ENCODE measurements around the gene SNAPC4.

SNAPC4 gene

DNA sequence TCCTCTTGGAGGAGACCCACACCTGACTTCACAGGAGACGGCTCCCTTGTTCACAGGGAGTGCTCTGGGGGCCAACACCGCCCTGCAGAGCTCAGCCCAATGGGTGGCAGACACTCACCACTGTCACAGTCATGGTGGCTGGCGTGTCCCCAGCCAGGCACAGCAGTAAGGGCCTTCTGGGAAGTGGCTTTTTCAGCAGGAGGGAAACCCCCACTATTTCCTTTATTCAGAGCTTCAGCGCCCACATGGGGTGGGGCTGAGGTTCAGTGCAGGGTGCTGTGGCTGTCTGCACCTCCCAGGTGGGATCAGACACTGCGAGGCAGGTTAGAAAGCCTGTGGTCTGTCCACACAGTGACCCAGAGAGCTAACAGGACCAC lies 3.6 kb upstream of the SNAPC4 start:
- Histone ChIP-seq H3K27me3 (ENCODE audit: control insufficient read depth, insufficient read depth, low read length) (no peaks in the 10 kb centered on the region), H3K4me3 (ENCODE audit: low read depth, low read length) (no peak overlapping the region), H3K36me3 (ENCODE audit: control insufficient read depth, insufficient read depth, low read length) (peaks cover 48% of the 10 kb centered on the region), H3K9me3 (ENCODE audit: control insufficient read depth, insufficient read depth, low read length) (no peaks in the 10 kb centered on the region), H3K9ac (ENCODE audit: low read depth, low read length) (no peak overlapping the region), H3K4me1 (ENCODE audit: control insufficient read depth, insufficient read depth, low read length) (peaks cover 3% of the 10 kb centered on the region)

DNA sequence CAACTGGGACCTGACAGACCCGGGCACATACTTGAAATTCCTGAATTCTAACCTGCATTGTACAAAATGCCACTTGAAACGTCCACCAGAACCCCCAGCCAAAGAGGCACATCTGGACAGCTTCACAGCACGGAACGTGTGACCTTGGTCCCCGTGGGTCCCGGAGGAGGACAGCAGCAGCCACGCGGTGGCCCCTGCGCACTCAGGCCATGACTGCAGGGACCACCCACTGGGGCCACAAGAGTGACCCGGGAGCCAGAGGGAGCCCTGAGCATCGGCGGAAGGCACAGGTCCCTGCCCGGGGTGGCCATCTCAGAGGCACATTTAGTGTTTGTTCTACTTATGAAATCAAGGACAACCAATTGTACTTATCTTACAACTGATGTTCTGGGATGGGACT lies 2.1 kb upstream of the SNAPC4 start:
- peaks cover 48% of the 10 kb centered on the region for H3K36me3 ChIP-seq (ENCODE audit: control insufficient read depth, insufficient read depth, low read length)
- peaks cover 3% of the 10 kb centered on the region for H3K4me1 ChIP-seq (ENCODE audit: control insufficient read depth, insufficient read depth, low read length)
- H3K9me3 ChIP-seq (ENCODE audit: control insufficient read depth, insufficient read depth, low read length), result no peaks in the 10 kb centered on the region
- no peaks in the 10 kb centered on the region for H3K27me3 ChIP-seq (ENCODE audit: control insufficient read depth, insufficient read depth, low read length)
- H3K9ac ChIP-seq (ENCODE audit: low read depth, low read length), result no peak overlapping the region
- H3K4me3 ChIP-seq (ENCODE audit: low read depth, low read length), result no peak overlapping the region

DNA sequence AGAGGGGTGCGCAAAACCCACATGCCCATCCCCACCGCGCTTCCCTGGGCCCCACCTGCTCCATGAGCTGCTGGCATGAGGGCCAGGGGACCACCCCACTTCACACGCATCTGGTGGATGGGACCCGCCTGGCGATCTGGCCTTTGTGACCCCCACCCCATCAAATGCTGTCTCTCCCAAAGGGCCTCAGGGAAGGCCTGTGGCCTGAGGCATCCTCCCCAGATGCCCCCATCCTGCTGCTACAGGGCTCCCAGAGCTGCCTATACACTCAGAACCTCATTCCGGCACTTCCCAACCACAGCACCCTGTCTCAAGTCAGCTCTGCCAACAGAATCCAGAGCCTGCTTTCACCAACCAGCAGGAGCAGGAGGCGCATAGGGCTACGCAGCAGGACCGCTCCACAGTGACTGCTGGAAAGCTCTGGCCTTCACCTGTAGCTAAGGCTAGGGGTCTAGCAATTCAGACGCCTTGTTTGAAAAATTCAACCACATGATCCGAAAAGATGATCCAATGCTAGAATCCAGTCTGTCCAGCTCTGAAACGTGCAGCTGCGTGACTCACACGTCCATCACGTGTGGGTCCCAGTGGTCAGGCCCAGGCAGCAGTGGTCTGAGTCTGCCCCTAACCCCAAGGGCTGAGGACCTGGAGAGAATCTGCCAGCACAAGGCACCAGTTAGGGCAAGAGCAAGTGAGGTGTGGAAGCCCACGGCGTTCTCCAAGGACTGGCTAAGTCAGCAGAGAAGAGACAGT lies 1.4 kb upstream of the SNAPC4 start:
- Histone ChIP-seq H3K27me3 (ENCODE audit: control insufficient read depth, insufficient read depth, low read length) (no peaks in the 10 kb centered on the region), H3K9ac (ENCODE audit: low read depth, low read length) (no peak overlapping the region), H3K9me3 (ENCODE audit: control insufficient read depth, insufficient read depth, low read length) (no peaks in the 10 kb centered on the region), H3K4me3 (ENCODE audit: low read depth, low read length) (no peak overlapping the region), H3K4me1 (ENCODE audit: control insufficient read depth, insufficient read depth, low read length) (peaks cover 3% of the 10 kb centered on the region), H3K36me3 (ENCODE audit: control insufficient read depth, insufficient read depth, low read length) (peaks cover 51% of the 10 kb centered on the region)

DNA sequence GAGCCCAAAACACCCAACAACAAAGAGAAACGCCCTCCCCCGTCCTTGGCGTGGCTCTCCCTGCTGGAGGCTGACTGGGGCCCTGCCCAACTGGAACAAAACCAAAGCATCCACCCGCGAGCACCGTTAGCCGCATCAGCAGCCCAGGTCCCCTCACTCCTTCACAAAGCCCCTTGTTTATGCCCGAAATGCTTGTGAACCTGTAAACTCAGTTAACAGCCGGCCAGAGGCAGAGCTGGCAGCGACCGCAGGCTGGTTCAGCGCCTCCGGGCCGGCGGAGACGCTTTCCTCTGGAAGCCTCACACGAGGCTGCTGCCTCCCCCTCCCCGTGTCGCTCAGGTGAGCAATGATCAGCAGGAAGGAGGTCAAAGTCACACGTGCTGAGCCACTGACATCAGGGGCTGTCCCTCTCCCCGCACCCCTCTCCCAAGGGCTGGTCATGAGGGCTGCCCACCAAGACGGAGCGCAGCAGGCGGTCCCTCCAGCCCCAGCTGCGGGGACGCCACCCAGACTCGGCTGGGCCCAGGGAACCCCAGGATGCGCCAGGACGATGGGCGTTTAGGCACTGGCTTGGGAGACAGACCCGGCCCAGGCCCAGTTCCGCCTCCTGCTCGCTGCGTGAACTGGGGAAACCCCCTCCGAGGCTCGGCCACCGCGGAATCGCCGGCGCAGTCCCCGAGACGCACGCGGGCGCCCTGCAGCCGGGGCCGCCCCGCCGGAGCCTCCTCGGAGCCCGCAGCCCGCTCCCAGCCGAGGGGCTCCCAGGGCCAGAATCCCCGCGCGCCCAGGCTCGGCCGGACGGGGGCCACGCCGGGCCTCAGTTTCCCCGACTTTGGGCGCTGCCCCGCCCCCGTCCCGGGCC lies 563 bp downstream of the SNAPC4 start:
- Histone ChIP-seq H3K4me1 (ENCODE audit: control insufficient read depth, insufficient read depth, low read length) (peaks cover 3% of the 10 kb centered on the region), H3K27me3 (ENCODE audit: control insufficient read depth, insufficient read depth, low read length) (no peaks in the 10 kb centered on the region), H3K9me3 (ENCODE audit: control insufficient read depth, insufficient read depth, low read length) (no peaks in the 10 kb centered on the region), H3K36me3 (ENCODE audit: control insufficient read depth, insufficient read depth, low read length) (peaks cover 54% of the 10 kb centered on the region), H3K9ac (ENCODE audit: low read depth, low read length) (peak overlapping the region; percentile 87), H3K4me3 (ENCODE audit: low read depth, low read length) (peak overlapping the region; percentile 84)

DNA sequence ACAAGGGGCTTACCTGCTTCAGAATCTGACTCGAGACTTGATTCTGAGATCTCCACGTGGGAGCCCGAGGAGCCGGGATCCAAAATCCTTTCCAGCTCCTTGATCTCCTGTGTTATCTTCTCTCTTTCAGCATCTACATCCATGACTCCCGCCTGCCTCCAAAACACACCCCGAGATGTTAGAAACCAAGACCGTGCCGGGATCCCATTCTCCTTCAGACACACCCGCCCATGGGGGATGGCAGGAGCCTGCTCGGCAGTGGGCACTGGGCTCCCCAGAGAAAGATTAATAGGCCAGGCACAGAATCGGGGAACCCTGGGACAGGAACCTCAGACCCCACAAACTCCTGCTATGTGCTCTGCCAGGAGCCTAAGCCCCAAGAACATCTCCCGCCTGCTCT lies 1.7 kb downstream of the SNAPC4 start:
- Histone ChIP-seq H3K27me3 (ENCODE audit: control insufficient read depth, insufficient read depth, low read length) (no peaks in the 10 kb centered on the region), H3K4me1 (ENCODE audit: control insufficient read depth, insufficient read depth, low read length) (peaks cover 3% of the 10 kb centered on the region), H3K9ac (ENCODE audit: low read depth, low read length) (no peak overlapping the region), H3K4me3 (ENCODE audit: low read depth, low read length) (peak overlapping the region; percentile 84), H3K9me3 (ENCODE audit: control insufficient read depth, insufficient read depth, low read length) (no peaks in the 10 kb centered on the region), H3K36me3 (ENCODE audit: control insufficient read depth, insufficient read depth, low read length) (peaks cover 54% of the 10 kb centered on the region)

DNA sequence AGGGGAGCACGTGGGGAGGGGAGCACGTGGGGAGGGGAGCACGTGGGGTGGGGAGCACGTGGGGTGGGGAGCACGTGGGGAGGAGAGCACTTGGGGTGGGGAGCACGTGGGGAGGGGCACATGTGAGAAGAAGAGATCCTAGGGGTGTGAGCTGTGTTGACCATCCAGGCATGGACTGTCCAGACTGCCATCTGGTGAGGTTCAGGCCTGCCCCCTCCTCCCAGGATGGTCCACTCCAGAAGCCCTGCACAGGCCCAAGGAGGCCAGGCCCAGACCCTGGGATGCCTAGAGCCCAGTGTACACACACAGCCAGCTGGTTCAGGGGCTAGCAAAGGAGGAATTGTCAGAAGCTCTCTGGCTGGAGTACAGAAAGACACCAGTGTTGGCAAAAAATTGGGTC lies 2.3 kb downstream of the SNAPC4 start:
- Histone ChIP-seq H3K4me3 (ENCODE audit: low read depth, low read length) (no peak overlapping the region), H3K4me1 (ENCODE audit: control insufficient read depth, insufficient read depth, low read length) (peaks cover 3% of the 10 kb centered on the region), H3K36me3 (ENCODE audit: control insufficient read depth, insufficient read depth, low read length) (peaks cover 58% of the 10 kb centered on the region), H3K27me3 (ENCODE audit: control insufficient read depth, insufficient read depth, low read length) (no peaks in the 10 kb centered on the region), H3K9me3 (ENCODE audit: control insufficient read depth, insufficient read depth, low read length) (no peaks in the 10 kb centered on the region), H3K9ac (ENCODE audit: low read depth, low read length) (no peak overlapping the region)

DNA sequence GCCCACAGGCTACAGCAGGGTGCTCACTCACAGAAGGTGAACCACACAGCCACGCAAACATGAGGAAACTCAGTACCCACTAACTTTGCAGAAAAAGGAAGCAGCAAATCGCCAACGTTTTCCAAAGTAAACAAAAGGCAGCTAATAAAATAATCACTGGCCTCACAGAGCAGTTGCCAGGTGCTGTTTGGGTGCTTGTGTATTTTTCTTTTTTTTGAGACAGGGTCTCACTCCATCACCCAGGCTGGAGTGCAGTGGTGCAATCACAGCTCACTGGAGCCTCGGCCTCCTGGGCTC lies 3.8 kb downstream of the SNAPC4 start:
- no peaks in the 10 kb centered on the region for H3K27me3 ChIP-seq (ENCODE audit: control insufficient read depth, insufficient read depth, low read length)
- H3K9ac ChIP-seq (ENCODE audit: low read depth, low read length), result no peak overlapping the region
- no peak overlapping the region for H3K4me3 ChIP-seq (ENCODE audit: low read depth, low read length)
- H3K9me3 ChIP-seq (ENCODE audit: control insufficient read depth, insufficient read depth, low read length), result no peaks in the 10 kb centered on the region
- H3K36me3 ChIP-seq (ENCODE audit: control insufficient read depth, insufficient read depth, low read length), result peaks cover 69% of the 10 kb centered on the region
- H3K4me1 ChIP-seq (ENCODE audit: control insufficient read depth, insufficient read depth, low read length), result peaks cover 3% of the 10 kb centered on the region

DNA sequence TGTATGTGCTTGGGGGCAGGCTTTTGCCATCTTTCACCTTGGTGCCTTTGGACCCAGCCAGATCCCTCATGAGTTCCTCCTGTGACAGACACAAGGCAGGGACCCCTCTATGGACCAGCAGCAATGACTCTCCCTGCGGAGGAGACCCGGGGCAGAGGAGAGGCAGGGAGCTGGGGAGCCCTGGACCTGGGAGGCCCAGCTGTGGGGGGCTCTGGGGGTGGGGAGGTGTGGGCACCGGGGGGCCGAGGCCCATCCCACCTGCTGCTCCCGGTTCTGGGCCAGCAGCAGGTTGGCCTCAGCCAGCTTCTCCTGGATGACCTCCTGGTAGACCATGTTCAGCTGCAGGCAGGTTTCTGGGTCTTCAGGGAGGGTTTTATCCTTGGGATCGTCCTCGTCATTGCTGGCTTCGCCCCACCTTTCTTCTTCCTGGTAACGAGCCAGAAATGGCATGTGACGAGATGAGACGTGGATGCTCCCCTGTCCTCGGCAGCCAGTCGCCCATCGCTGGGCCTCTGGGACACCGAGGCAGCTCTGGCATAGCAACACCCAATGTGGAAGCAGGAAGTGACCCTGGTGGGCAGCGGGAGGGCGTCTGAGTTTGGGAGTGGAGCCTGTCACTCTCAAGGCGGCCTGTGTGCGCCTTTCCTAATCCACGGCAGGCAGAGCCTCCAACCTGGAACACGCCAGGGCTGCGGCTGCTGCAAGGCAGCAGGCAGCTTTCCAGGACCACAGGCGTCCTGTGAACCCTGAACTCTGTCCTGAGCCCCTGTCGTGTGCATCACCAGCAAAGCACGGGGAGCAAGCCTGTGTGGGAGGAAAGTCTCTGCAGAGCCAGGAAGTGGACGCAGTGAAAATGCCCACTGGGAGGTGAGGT lies 4.4 kb downstream of the SNAPC4 start:
- Histone ChIP-seq H3K36me3 (ENCODE audit: control insufficient read depth, insufficient read depth, low read length) (peaks cover 69% of the 10 kb centered on the region), H3K9me3 (ENCODE audit: control insufficient read depth, insufficient read depth, low read length) (no peaks in the 10 kb centered on the region)

DNA sequence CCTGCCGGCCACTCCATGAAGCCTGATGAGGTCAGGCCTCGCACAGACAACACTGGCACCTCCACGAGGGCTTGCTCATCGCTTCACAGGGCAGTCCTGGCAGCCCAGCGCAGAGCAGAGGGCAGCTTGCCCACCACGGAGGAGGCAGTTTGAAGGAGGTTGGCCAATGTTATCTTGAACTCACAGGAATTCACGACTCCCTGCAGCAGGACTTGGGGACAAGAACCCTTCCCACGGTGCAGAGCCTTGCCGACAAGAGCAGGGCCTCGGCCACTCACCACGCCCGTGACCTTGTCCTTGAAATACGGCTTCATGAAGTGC lies 5.0 kb downstream of the SNAPC4 start:
- no peak overlapping the region for H3K4me3 ChIP-seq (ENCODE audit: low read depth, low read length)
- H3K27me3 ChIP-seq (ENCODE audit: control insufficient read depth, insufficient read depth, low read length), result no peaks in the 10 kb centered on the region
- H3K9me3 ChIP-seq (ENCODE audit: control insufficient read depth, insufficient read depth, low read length), result no peaks in the 10 kb centered on the region
- no peak overlapping the region for H3K9ac ChIP-seq (ENCODE audit: low read depth, low read length)
- peaks cover 69% of the 10 kb centered on the region for H3K36me3 ChIP-seq (ENCODE audit: control insufficient read depth, insufficient read depth, low read length)
- H3K4me1 ChIP-seq (ENCODE audit: control insufficient read depth, insufficient read depth, low read length), result peaks cover 3% of the 10 kb centered on the region

More for the DNA sequence above, 4.4 kb downstream of the SNAPC4 start:
- Histone ChIP-seq H3K9ac (ENCODE audit: low read depth, low read length) (no peak overlapping the region), H3K27me3 (ENCODE audit: control insufficient read depth, insufficient read depth, low read length) (no peaks in the 10 kb centered on the region), H3K4me3 (ENCODE audit: low read depth, low read length) (no peak overlapping the region), H3K4me1 (ENCODE audit: control insufficient read depth, insufficient read depth, low read length) (peaks cover 3% of the 10 kb centered on the region)

DNA sequence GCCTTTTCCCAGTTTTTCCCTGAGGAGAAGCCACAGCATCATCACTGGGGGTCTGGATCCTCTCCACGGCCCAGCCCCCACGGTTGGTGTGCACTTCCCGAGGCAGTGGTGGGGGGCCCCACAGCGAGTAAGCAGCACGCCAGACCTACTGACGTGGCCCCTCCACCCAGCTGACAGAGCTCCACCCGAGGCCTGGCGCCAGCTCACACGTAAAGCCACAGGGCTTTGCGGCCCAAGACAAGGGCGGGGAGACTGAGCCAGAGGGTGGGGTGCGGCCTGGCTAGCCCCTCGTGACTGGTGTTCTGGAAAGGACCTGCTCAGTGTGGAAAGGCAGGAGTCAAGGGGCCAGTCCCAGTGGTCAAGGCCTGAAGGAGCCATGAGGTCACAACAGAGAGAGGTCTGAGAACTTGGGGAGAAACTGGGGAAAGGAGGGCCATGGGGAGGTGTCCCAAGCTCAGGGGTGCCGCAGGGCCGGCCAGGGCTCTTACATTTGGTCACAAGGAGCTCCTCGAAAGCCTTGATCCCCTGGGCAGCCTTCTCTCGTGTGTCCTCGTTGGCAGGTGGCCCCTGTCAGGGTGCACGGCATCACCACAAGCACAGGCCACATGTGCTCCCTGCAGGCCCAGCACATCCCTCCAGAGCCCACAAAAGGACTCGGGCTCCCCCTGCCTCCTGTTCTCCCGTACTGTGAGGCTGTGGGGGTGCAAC lies 5.5 kb downstream of the SNAPC4 start:
- Histone ChIP-seq H3K9ac (ENCODE audit: low read depth, low read length) (no peak overlapping the region), H3K36me3 (ENCODE audit: control insufficient read depth, insufficient read depth, low read length) (peaks cover 71% of the 10 kb centered on the region)

DNA sequence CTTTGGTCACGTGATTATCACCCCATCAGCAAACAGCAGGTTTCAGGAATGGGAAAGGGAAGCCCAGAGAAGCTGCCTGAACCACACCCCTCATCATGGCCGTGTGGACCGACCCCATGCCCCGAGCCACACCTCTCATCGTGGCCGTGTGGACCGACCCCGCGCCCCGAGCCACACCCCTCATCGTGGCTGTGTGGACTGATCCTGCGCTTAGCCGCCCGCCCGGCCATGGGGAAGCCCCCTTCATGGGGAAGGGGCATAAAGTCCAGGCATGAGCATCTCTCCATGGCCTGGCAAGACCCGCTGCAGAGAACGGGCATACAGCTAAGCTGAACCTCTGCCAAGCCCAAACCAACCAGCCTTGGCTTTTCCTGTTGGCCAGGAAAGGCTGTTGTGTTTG lies 6.4 kb downstream of the SNAPC4 start:
- Histone ChIP-seq H3K4me1 (ENCODE audit: control insufficient read depth, insufficient read depth, low read length) (no peaks in the 10 kb centered on the region), H3K27me3 (ENCODE audit: control insufficient read depth, insufficient read depth, low read length) (no peaks in the 10 kb centered on the region), H3K9me3 (ENCODE audit: control insufficient read depth, insufficient read depth, low read length) (no peaks in the 10 kb centered on the region), H3K9ac (ENCODE audit: low read depth, low read length) (no peak overlapping the region), H3K4me3 (ENCODE audit: low read depth, low read length) (no peak overlapping the region), H3K36me3 (ENCODE audit: control insufficient read depth, insufficient read depth, low read length) (peaks cover 76% of the 10 kb centered on the region)

More for the DNA sequence above, 5.5 kb downstream of the SNAPC4 start:
- Histone ChIP-seq H3K27me3 (ENCODE audit: control insufficient read depth, insufficient read depth, low read length) (no peaks in the 10 kb centered on the region), H3K4me1 (ENCODE audit: control insufficient read depth, insufficient read depth, low read length) (peaks cover 3% of the 10 kb centered on the region), H3K9me3 (ENCODE audit: control insufficient read depth, insufficient read depth, low read length) (no peaks in the 10 kb centered on the region), H3K4me3 (ENCODE audit: low read depth, low read length) (no peak overlapping the region)

All from iPS-15b (cell line).